Measurements from ENCODE around the gene SEC14L3. TPM values are rescaled to one million over a fixed set of nuclear protein-coding genes. Genes with fewer than 3 reads are reported as not detected.
"Not testable (repeated sequence)": the region's sequence is repeated elsewhere in the genome, so short reads cannot be mapped to it uniquely, and the experiment has no call there.

Gene SEC14L3
- total and polyA plus RNA-seq, 10 of the 15 experiments (the other 5 are each of a cell fraction or from before 2014, with no cell fraction given): 0.03 TPM; not detected in 9

GRCh38 chr22:30452861-30453260 is 19.0 kb downstream of the SEC14L3 start:
- Histone ChIP-seq H3K9ac (ENCODE audit: control insufficient read depth, insufficient read depth, low read length) (no peak overlapping the region), H4K20me1 (ENCODE audit: control insufficient read depth, insufficient read depth) (no peaks in the 10 kb centered on the region), H3K79me2 (ENCODE audit: control insufficient read depth, insufficient read depth, low read length) (no peaks in the 10 kb centered on the region), H3K4me2 (ENCODE audit: control insufficient read depth, insufficient read depth) (no peak overlapping the region), H2AFZ (ENCODE audit: control insufficient read depth, low read depth, low read length) (no peak overlapping the region), H3K4me3 (no peak overlapping the region), H3K27me3 (replicated peaks in 1 of 2; ENCODE audit: control insufficient read depth in 2 of 2, insufficient read depth in 2 of 2, low read length in 1 of 2) (no peaks in the 10 kb centered on the region; a peak in 1 of 4 replicates), H3K36me3 (ENCODE audit: control insufficient read depth in 2 of 2, insufficient read depth in 2 of 2, low read length in 1 of 2) (no peaks in the 10 kb centered on the region), H3K9me3 (replicated peaks; ENCODE audit: control insufficient read depth, insufficient read depth, low read length) (no peaks in the 10 kb centered on the region), H3K27ac (ENCODE audit: control insufficient read depth, insufficient read depth) (no peak overlapping the region), H3K4me1 (ENCODE audit: control insufficient read depth, insufficient read depth, low read length) (no peaks in the 10 kb centered on the region)
- ChIA-PET RAD21 (ENCODE audit: unreplicated experiment) (interaction anchor here (1.5 kb wide), 1 partner anchor 302 kb away, joined by 3 read pairs; no protein-coding TSS in a partner anchor), POLR2A (no interaction called here), SMC1A (ENCODE audit: uncharacterized antibody, unreplicated experiment) (interaction anchor here (1.4 kb wide), 1 partner anchor 62 kb away, joined by 3 read pairs; no protein-coding TSS in a partner anchor), CTCF (no interaction called here)
- no TSS peak for BruUV-seq (replicated peaks)
- in situ Hi-C loops (cut with MboI) (no loop called here), intact Hi-C loops (cut with micrococcal nuclease; ENCODE audit: unreplicated experiment) (no loop called here)
- no peak for TF ChIP-seq ZNF274 (IDR thresholded peaks at IDR 0.05; ENCODE audit: insufficient read depth, insufficient read length)
- no peak for TF ChIP-seq RCOR1 (conservative IDR thresholded peaks at IDR 0.05; ENCODE audit: low read depth, low read length)
- TF ChIP-seq TCF12 (IDR thresholded peaks at IDR 0.05; ENCODE audit: low read depth, low read length): no peak
- TF ChIP-seq CBX5 (IDR thresholded peaks at IDR 0.05; ENCODE audit: low read depth): no peak
- TF ChIP-seq EP300 (IDR thresholded peaks at IDR 0.05; ENCODE audit: borderline replicate concordance in 1 of 2, control insufficient read depth in 1 of 2, low read depth in 2 of 2, low read length in 2 of 2): no peak
- no peak for TF ChIP-seq ZBED1 (IDR thresholded peaks at IDR 0.05; ENCODE audit: borderline replicate concordance)
- TF ChIP-seq IKZF1 (conservative IDR thresholded peaks at IDR 0.05): no peak
- no peak for TF ChIP-seq IRF4 (IDR thresholded peaks at IDR 0.05; ENCODE audit: low read depth, low read length)
- no peak for TF ChIP-seq SMAD1 (IDR thresholded peaks at IDR 0.05; ENCODE audit: low read depth, partially characterized antibody)
- FAIRE-seq (no peak), DNase-seq (ENCODE audit: low read depth, low spot score) (no peak), ATAC-seq (no peak)
- WGBS (ENCODE audit: insufficient coverage, insufficient replicate concordance, low lambda C conversion rate, missing lambda C conversion rate): 16% methylated on average over 6 of the region's 6 CpGs

GRCh38 chr22:30451488-30451887 is 20.3 kb downstream of the SEC14L3 start:
- H3K27ac ChIP-seq (ENCODE audit: control insufficient read depth, insufficient read depth); in situ Hi-C loops (cut with MboI); H2AFZ ChIP-seq (ENCODE audit: control insufficient read depth, low read depth, low read length); CTCF ChIA-PET; H3K79me2 ChIP-seq (ENCODE audit: control insufficient read depth, insufficient read depth, low read length); H4K20me1 ChIP-seq (ENCODE audit: control insufficient read depth, insufficient read depth); H3K4me3 ChIP-seq; DNase-seq (ENCODE audit: low read depth, low spot score); SMC1A ChIA-PET (ENCODE audit: uncharacterized antibody, unreplicated experiment); H3K9me3 ChIP-seq (replicated peaks; ENCODE audit: control insufficient read depth, insufficient read depth, low read length); BruUV-seq (replicated peaks); intact Hi-C loops (cut with micrococcal nuclease; ENCODE audit: unreplicated experiment); H3K4me2 ChIP-seq (ENCODE audit: control insufficient read depth, insufficient read depth); H3K36me3 ChIP-seq (ENCODE audit: control insufficient read depth in 2 of 2, insufficient read depth in 2 of 2, low read length in 1 of 2); H3K9ac ChIP-seq (ENCODE audit: control insufficient read depth, insufficient read depth, low read length); FAIRE-seq; ATAC-seq; POLR2A ChIA-PET; H3K4me1 ChIP-seq (ENCODE audit: control insufficient read depth, insufficient read depth, low read length); RAD21 ChIA-PET (ENCODE audit: unreplicated experiment); H3K27me3 ChIP-seq (replicated peaks in 1 of 2; ENCODE audit: control insufficient read depth in 2 of 2, insufficient read depth in 2 of 2, low read length in 1 of 2): not testable (repeated sequence)
- WGBS (ENCODE audit: insufficient coverage, insufficient replicate concordance, low lambda C conversion rate, missing lambda C conversion rate): 40% methylated on average over 9 of the region's 9 CpGs

All from GM12878 (cell line).